Gastrocnemius medialis (tissue), 4 donors: ENCODE measurements around the gene NOL12. TPM values are rescaled to one million over a fixed set of nuclear protein-coding genes. Genes with fewer than 3 reads are reported as not detected.

ENCODE experiments used
- ATAC-seq, 2 donors: fragments of 150-250 bp; one replicate each; pipeline ENCODE4 v1.9.1; 2016
- DNase-seq, 2 donors: peaks; one replicate each; pipeline ENCODE4 v3.0.0-alpha.2; 2019
- H3K27ac ChIP-seq, 4 donors: fragments of 200-600 bp; sonication (generic); 1 replicate in 1 of 4; 2 replicates in 3 of 4; pipeline ENCODE4 v1.5.1; 2016 to 2018; ENCODE audit warnings: mild to moderate bottlenecking in 2 of 4, moderate library complexity in 1 of 4
- H3K27me3 ChIP-seq, 3 donors: fragments of 200-600 bp; sonication (generic) in 2 of 3; 1 replicate in 1 of 3; 2 replicates in 2 of 3; pipeline versions ENCODE4 v1.5.1 to v1.6.0; 2016 to 2019; ENCODE audit warnings: mild to moderate bottlenecking in 1 of 3, moderate library complexity in 1 of 3
- H3K36me3 ChIP-seq, 2 donors: fragments of 200-600 bp; sonication (generic) in 1 of 2; one replicate each; pipeline ENCODE4 v1.5.1; 2017 to 2018
- H3K4me1 ChIP-seq, 2 donors: fragments of 200-600 bp; sonication (generic) in 1 of 2; one replicate each; pipeline ENCODE4 v1.5.1; 2016 to 2017; ENCODE audit warnings: mild to moderate bottlenecking in 2 of 2
- H3K4me3 ChIP-seq, 4 donors: fragments of 200-600 bp; sonication (generic) in 3 of 4; 1 replicate in 1 of 4; 2 replicates in 3 of 4; pipeline ENCODE4 v1.5.1; 2016 to 2019; ENCODE audit warnings: mild to moderate bottlenecking in 2 of 4
- H3K9me3 ChIP-seq, 3 donors: fragments of 200-600 bp; sonication (generic) in 2 of 3; 1 replicate in 1 of 3; 2 replicates in 2 of 3; pipeline ENCODE4 v1.5.1; 2016 to 2019
- POLR2A ChIP-seq, 2 donors: fragments of 450-650 bp; IDR thresholded peaks; one replicate each; pipeline ENCODE4 v1.6.1; 2017; ENCODE audit warnings: antibody characterized with exemption in 2 of 2, mild to moderate bottlenecking in 2 of 2, moderate library complexity in 2 of 2
- in situ Hi-C, 4 donors: fragments of 200-750 bp; cut with MboI; loops; one replicate each; pipeline versions ENCODE4 v1.15.0 to v1.8.0; 2017; ENCODE audit warnings: low sequenced_read_pairs in 4 of 4
- intact Hi-C: fragments of 100-400 bp; cut with DNase I; formaldehyde crosslinking; loops from one replicate; pipeline ENCODE4 v1.15.1; 2023; ENCODE audit warnings: low total_unique reads
- total RNA-seq, 4 donors: library from RNA; depleted of rRNA; stranded (reverse); fragments of >200 nt; gene quantifications; one replicate each; pipeline versions ENCODE4 v1.1.0 to v1.2.3, GENCODE V29; 2016
- TF ChIP-seq, protein P1 (sequence below), 5 experiments: fragments of 450-650 bp in 3 of 5; fragments of 200-600 bp in 2 of 5; sonication (generic) in 2 of 5; IDR thresholded peaks in 4 of 5; conservative IDR thresholded peaks in 1 of 5; 1 replicate in 4 of 5; 2 replicates in 1 of 5; pipeline ENCODE4 v1.5.1; 2016 to 2019; ENCODE audit warnings: antibody characterized with exemption in 5 of 5, mild to moderate bottlenecking in 3 of 5, moderate library complexity in 3 of 5

Gene NOL12
- total RNA-seq, 4 donors from 2014 or later, result 10.0 to 21.7 (median 16.6) TPM

DNA sequence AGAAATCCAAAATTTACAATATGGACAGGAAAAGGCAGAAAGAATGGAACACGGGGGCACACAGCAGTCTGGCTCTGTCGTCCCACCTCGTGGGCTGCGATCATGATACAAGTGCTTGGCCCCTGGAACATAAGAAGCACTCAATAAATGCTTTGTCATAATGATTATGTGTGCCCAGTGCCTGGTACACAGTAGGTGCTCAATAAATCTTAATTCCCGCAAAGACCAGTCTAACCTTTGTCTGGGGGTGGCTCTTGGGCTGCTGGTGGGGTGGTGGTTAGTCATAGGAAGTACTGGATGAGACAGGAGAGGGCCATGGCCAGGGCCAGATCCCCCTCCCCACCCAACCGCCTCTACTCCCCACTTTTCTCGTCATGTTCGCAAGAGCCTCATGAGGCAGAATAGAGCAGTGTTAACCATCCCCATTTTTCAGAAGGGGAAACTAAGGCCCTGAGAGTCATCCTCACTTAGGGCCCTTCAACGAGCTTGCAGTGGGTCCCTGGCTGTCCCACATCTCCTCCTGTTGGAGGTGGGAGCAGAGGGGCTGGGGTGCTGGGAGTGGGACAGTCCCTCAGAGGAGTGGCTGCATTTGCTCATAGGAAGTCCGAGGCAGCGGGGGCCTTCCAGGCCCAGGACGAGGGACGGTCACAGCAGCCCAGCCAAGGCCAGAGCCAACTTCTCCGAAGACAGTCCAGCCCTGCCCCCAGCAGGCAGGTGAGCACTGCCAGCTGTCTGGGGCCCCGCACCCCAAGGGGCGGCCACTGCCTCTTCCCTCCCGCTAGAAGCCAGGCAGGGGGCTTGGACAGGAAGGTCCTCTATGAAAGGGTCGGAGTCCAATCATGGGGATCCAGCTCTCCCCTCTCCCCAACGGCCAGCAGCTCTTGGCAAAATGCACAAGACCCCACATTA lies 46.8 kb downstream of the NOL12 start:
- peaks cover 6 to 8% of the 10 kb centered on the region in 2 donors for H3K4me1 ChIP-seq
- DNase-seq (no peak), ATAC-seq (no peak)
- no peak overlapping the region for H3K27ac ChIP-seq
- H3K4me3 ChIP-seq, result no peak overlapping the region
- no peaks in the 10 kb centered on the region for H3K9me3 ChIP-seq
- no peaks in the 10 kb centered on the region for H3K27me3 ChIP-seq
- in situ Hi-C loops (no loop called here), intact Hi-C loops (no loop called here)
- no peaks in the 10 kb centered on the region for H3K36me3 ChIP-seq
- no peak for TF ChIP-seq POLR2A (IDR thresholded peaks at IDR 0.05)
- TF ChIP-seq, protein P1, sequence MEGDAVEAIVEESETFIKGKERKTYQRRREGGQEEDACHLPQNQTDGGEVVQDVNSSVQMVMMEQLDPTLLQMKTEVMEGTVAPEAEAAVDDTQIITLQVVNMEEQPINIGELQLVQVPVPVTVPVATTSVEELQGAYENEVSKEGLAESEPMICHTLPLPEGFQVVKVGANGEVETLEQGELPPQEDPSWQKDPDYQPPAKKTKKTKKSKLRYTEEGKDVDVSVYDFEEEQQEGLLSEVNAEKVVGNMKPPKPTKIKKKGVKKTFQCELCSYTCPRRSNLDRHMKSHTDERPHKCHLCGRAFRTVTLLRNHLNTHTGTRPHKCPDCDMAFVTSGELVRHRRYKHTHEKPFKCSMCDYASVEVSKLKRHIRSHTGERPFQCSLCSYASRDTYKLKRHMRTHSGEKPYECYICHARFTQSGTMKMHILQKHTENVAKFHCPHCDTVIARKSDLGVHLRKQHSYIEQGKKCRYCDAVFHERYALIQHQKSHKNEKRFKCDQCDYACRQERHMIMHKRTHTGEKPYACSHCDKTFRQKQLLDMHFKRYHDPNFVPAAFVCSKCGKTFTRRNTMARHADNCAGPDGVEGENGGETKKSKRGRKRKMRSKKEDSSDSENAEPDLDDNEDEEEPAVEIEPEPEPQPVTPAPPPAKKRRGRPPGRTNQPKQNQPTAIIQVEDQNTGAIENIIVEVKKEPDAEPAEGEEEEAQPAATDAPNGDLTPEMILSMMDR (IDR thresholded peaks at IDR 0.05 in 4 of 5, conservative IDR thresholded peaks at IDR 0.05 in 1 of 5), result no peak

DNA sequence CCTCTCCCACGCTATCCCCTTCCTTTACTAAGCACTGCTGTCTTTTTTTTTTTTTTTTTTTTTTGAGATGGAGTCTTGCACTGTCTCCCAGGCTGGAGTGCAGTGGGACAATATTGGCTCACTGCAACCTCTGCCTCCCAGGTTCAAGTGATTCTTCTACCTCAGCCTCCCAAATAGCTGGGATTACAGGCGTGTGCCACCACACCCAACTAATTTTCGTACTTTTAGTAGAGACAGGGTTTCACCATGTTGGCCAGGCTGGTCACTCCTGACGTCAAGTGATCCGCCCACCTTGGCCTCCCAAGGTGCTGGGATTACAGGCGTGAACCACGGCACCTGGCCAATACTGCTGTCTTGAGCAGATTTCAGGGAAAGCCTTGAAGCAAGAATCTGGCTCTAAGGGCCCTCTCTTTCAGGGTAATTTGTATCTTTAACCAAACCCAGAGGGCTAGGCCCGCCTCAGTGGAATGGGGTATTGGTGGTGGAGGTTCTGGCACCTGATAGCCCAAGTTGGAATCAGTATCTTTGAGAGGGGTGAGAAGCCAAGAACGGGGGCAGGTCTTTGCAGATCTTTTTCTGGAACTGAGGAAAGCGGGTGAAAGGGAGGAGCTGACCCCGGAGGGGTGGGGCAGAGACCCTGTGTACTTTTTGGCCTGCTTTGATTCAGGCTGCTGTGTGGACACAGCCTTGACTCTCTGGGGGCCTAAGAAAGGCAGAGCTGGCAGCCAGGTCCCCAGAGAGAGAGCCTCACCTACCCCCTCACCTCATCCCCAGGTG lies 47.7 kb downstream of the NOL12 start:
- Histone ChIP-seq H3K36me3 (no peaks in the 10 kb centered on the region), H3K27ac (no peak overlapping the region), H3K4me3 (no peak overlapping the region), H3K4me1 (no peaks in the 10 kb centered on the region), H3K9me3 (no peaks in the 10 kb centered on the region), H3K27me3 (no peaks in the 10 kb centered on the region)
- DNase-seq (no peak), ATAC-seq (no peak)
- intact Hi-C loops, result no loop called here
- TF ChIP-seq, protein P1 (IDR thresholded peaks at IDR 0.05 in 4 of 5, conservative IDR thresholded peaks at IDR 0.05 in 1 of 5), result no peak
- TF ChIP-seq POLR2A (IDR thresholded peaks at IDR 0.05), result no peak
- in situ Hi-C loops, result no loop called here

DNA sequence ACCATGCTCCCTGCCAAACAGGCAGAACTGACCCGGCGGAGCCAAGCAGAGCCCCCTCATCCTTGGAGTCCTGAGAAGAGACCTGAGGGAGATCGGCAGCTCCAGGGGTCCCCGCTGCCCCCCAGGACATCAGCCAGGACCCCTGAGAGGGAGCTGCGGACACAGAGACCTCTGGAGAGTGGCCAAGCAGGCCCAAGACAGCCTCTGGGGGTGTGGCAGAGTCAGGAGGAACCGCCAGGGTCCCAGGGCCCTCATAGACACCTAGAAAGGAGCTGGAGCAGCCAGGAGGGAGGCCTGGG lies 48.2 kb downstream of the NOL12 start:
- ATAC-seq, result no peak
- H3K36me3 ChIP-seq, result no peaks in the 10 kb centered on the region
- intact Hi-C loops, result no loop called here
- TF ChIP-seq POLR2A (IDR thresholded peaks at IDR 0.05), result no peak
- TF ChIP-seq, protein P1 (IDR thresholded peaks at IDR 0.05 in 4 of 5, conservative IDR thresholded peaks at IDR 0.05 in 1 of 5), result no peak
- in situ Hi-C loops, result no loop called here
- H3K27me3 ChIP-seq, result no peaks in the 10 kb centered on the region
- H3K4me1 ChIP-seq, result no peaks in the 10 kb centered on the region
- no peak overlapping the region for H3K27ac ChIP-seq
- no peak overlapping the region for H3K4me3 ChIP-seq
- H3K9me3 ChIP-seq, result no peaks in the 10 kb centered on the region
- DNase-seq, result no peak

DNA sequence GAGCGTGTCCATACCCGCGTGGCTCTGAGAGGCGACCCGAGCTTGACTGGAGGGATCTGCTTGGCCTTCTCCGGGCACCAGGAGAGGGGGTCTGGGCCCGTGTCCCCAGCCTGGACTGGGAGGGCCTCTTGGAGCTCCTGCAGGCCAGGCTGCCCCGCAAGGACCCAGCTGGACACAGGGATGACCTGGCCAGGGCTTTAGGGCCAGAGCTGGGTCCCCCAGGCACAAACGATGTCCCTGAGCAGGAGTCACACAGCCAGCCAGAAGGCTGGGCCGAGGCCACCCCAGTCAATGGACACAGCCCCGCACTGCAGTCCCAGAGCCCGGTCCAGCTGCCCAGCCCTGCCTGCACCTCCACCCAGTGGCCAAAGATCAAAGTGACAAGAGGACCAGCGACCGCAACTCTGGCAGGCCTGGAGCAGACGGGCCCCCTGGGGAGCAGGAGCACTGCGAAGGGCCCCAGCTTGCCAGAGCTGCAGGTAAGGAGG lies 48.9 kb downstream of the NOL12 start:
- no peaks in the 10 kb centered on the region for H3K4me1 ChIP-seq
- H3K27ac ChIP-seq, result no peak overlapping the region
- H3K4me3 ChIP-seq, result no peak overlapping the region
- no peaks in the 10 kb centered on the region for H3K27me3 ChIP-seq
- no peaks in the 10 kb centered on the region for H3K9me3 ChIP-seq
- in situ Hi-C loops, result no loop called here
- peak in 1 of 2 donors; percentile 48 for DNase-seq
- H3K36me3 ChIP-seq, result no peaks in the 10 kb centered on the region
- TF ChIP-seq, protein P1 (IDR thresholded peaks at IDR 0.05 in 4 of 5, conservative IDR thresholded peaks at IDR 0.05 in 1 of 5), result peak in 3 of 5 experiments; percentile 41 to 56 (median 50)
- no peak for TF ChIP-seq POLR2A (IDR thresholded peaks at IDR 0.05)
- ATAC-seq, result no peak
- intact Hi-C loops, result no loop called here
